ENCODE measurements around the gene KIDINS220. TPM values are rescaled to one million over a fixed set of nuclear protein-coding genes. Genes with fewer than 3 reads are reported as not detected.

Gene KIDINS220
- polyA plus RNA-seq, 12 donors = 39.4 to 82.5 (median 64.5) TPM; not detected in 1

Other genes starting within 250 kb of the KIDINS220 start
- gene ID2, start 155.6 kb downstream of the KIDINS220 start, polyA plus RNA-seq (ENCODE audit: insufficient read length in 12 of 12) = 100 to 1,000 TPM in 2 of 12 donors, 10 to 100 TPM in 9, not detected in 1; 24.6 to 163 (median 34.2) TPM
- gene MBOAT2, start 166.1 kb upstream of the KIDINS220 start, polyA plus RNA-seq (ENCODE audit: insufficient read length in 12 of 12) = 100 to 1,000 TPM in 3 of 12 donors, 10 to 100 TPM in 9; 49.8 to 165 (median 85.9) TPM

Measured in muscle of arm (tissue), 12 donors.